Chondrocyte (in vitro differentiated cells): Measurements from ENCODE around the gene NUB1. TPM values are rescaled to one million over a fixed set of nuclear protein-coding genes. Genes with fewer than 3 reads are reported as not detected.

ENCODE experiments used
- DNase-seq: peaks from one replicate; pipeline ENCODE4 v3.0.0; 2021; ENCODE audit warnings: mixed read lengths, low spot score
- H3K27ac Mint-ChIP-seq: one replicate; pipeline ENCODE4 v1.8.0; 2021; ENCODE audit warnings: mild to moderate bottlenecking, moderate library complexity, mixed read lengths; ENCODE audit not compliant: unreplicated experiment
- H3K27me3 Mint-ChIP-seq: 2 replicates; pipeline ENCODE4 v1.8.0; 2021; ENCODE audit warnings: low read depth, mixed read lengths
- H3K36me3 Mint-ChIP-seq: 2 replicates; pipeline ENCODE4 v1.8.0; 2021; ENCODE audit warnings: low read depth, mixed read lengths
- H3K4me1 Mint-ChIP-seq: 2 replicates; pipeline ENCODE4 v1.8.0; 2021; ENCODE audit warnings: low read depth, mild to moderate bottlenecking, mixed read lengths
- H3K4me3 Mint-ChIP-seq: one replicate; pipeline ENCODE4 v1.8.0; 2021; ENCODE audit warnings: mild to moderate bottlenecking, moderate library complexity, mixed read lengths; ENCODE audit not compliant: unreplicated experiment
- H3K9me3 Mint-ChIP-seq: 2 replicates; pipeline ENCODE4 v1.8.0; 2021; ENCODE audit warnings: low read depth, mixed read lengths
- CTCF ChIP-seq: fragments of 200-600 bp; sonication (generic); IDR thresholded peaks from 2 replicates; pipeline ENCODE4 v1.5.0; 2021; ENCODE audit warnings: antibody characterized with exemption, mild to moderate bottlenecking, moderate library complexity
- total RNA-seq: library from RNA; stranded (reverse); gene quantifications from 3 replicates; pipeline ENCODE4 v1.2.1, GENCODE V29; 2021

NUB1 gene
- total RNA-seq, 1 donor from 2014 or later = 50.3 TPM

- H3K27ac Mint-ChIP-seq = no peak overlapping the region
- no peak overlapping the region for H3K4me3 Mint-ChIP-seq
- no peak for TF ChIP-seq CTCF
- DNase-seq = no peak
- H3K27me3 Mint-ChIP-seq = peaks cover 17% of the 10 kb centered on the region
- H3K4me1 Mint-ChIP-seq = peaks cover 14% of the 10 kb centered on the region
- no peaks in the 10 kb centered on the region for H3K36me3 Mint-ChIP-seq
- H3K9me3 Mint-ChIP-seq = peaks cover 2% of the 10 kb centered on the region
These were observed 34.8 kb upstream of the NUB1 start for GRCh38 chr7:151306860-151307259.

- Mint-ChIP-seq H3K36me3 (no peaks in the 10 kb centered on the region), H3K4me3 (no peak overlapping the region), H3K4me1 (peaks cover 14% of the 10 kb centered on the region), H3K9me3 (peaks cover 2% of the 10 kb centered on the region), H3K27ac (no peak overlapping the region), H3K27me3 (peaks cover 12% of the 10 kb centered on the region)
- TF ChIP-seq CTCF = no peak
- no peak for DNase-seq
These were observed 34.1 kb upstream of the NUB1 start for GRCh38 chr7:151307536-151307935.

- peaks cover 14% of the 10 kb centered on the region for H3K4me1 Mint-ChIP-seq
- no peak for DNase-seq
These were observed 33.4 kb upstream of the NUB1 start for GRCh38 chr7:151308256-151308655.

GRCh38 chr7:151308791-151309190, 32.8 kb upstream of the NUB1 start:
- Mint-ChIP-seq H3K27ac (no peak overlapping the region), H3K36me3 (no peaks in the 10 kb centered on the region), H3K27me3 (peaks cover 10% of the 10 kb centered on the region), H3K4me3 (no peak overlapping the region), H3K4me1 (peaks cover 11% of the 10 kb centered on the region), H3K9me3 (peaks cover 2% of the 10 kb centered on the region)
- no peak for TF ChIP-seq CTCF
- no peak for DNase-seq

More at GRCh38 chr7:151308256-151308655, 33.4 kb upstream of the NUB1 start:
- Mint-ChIP-seq H3K4me3 (no peak overlapping the region), H3K9me3 (peaks cover 2% of the 10 kb centered on the region), H3K36me3 (no peaks in the 10 kb centered on the region), H3K27me3 (peaks cover 10% of the 10 kb centered on the region), H3K27ac (no peak overlapping the region)
- TF ChIP-seq CTCF = no peak

GRCh38 chr7:151309311-151309710, 32.3 kb upstream of the NUB1 start:
- Mint-ChIP-seq H3K4me1 (peaks cover 10% of the 10 kb centered on the region), H3K36me3 (no peaks in the 10 kb centered on the region), H3K27ac (no peak overlapping the region), H3K9me3 (peaks cover 2% of the 10 kb centered on the region), H3K4me3 (no peak overlapping the region), H3K27me3 (peaks cover 10% of the 10 kb centered on the region)
- no peak for DNase-seq
- TF ChIP-seq CTCF = no peak
